Endothelial cell of umbilical vein (primary cell): Measurements from ENCODE around the gene SNN. TPM values are rescaled to one million over a fixed set of nuclear protein-coding genes. Genes with fewer than 3 reads are reported as not detected.

Experiments used
- BruUV-seq: library from RNA; stranded (reverse); fragments of 400-500 nt; replicated peaks from 2 replicates; lab custom pipeline; 2021; lab: Mats Ljungman, UMichigan
- CTCF ChIA-PET: fragments of 300-600, 350-600 bp; sonication (Branson Sonifier 250); formaldehyde crosslinking; loops from one replicate; lab custom pipeline; 2021; ENCODE audit warnings: antibody characterized with exemption, inconsistent platforms; lab: Charles Lee
- POLR2A ChIA-PET: fragments of 300-600, 350-600 bp; sonication (Branson Sonifier 250); formaldehyde crosslinking; loops from one replicate; lab custom pipeline; 2021; ENCODE audit warnings: antibody characterized with exemption, inconsistent platforms; lab: Charles Lee
- DNase-seq: peaks from one replicate; pipeline ENCODE4 v3.0.0-alpha.2; 2011; ENCODE audit warnings: low read depth, low spot score
- FAIRE-seq: peaks from 2 replicates; lab custom pipeline; 2011; peaks lifted over from hg19 to GRCh38; lab: Jason Lieb, UNC
- H2AFZ ChIP-seq: 2 replicates; pipeline ENCODE4 v1.6.0; 2012; ENCODE audit warnings: low read depth, low read length, control low read depth, inconsistent platforms
- H3K27ac ChIP-seq: 2 replicates; pipeline ENCODE4 v1.5.1; 2011; ENCODE audit warnings: low read depth, mild to moderate bottlenecking, control low read depth, low read length, moderate library complexity; ENCODE audit not compliant: insufficient read depth
- H3K27me3 ChIP-seq, 2 experiments: 2 replicates each; pipeline versions ENCODE4 v1.6.0 to v1.6.1; 2011; ENCODE audit warnings: low read length in 2 of 2, mixed read lengths in 1 of 2; ENCODE audit not compliant: control insufficient read depth in 2 of 2, insufficient read depth in 2 of 2
- H3K36me3 ChIP-seq, 2 experiments: 2 replicates in 1 of 2; 3 replicates in 1 of 2; pipeline ENCODE4 v1.5.1; 2011; ENCODE audit warnings: low read length in 2 of 2, mild to moderate bottlenecking in 1 of 2, moderate library complexity in 1 of 2; ENCODE audit not compliant: control insufficient read depth in 2 of 2, insufficient read depth in 2 of 2; ENCODE audit errors: extremely low read depth in 1 of 2
- H3K4me1 ChIP-seq: 3 replicates; pipeline ENCODE4 v1.5.1; 2011; ENCODE audit warnings: mild to moderate bottlenecking, low read length; ENCODE audit not compliant: control insufficient read depth, insufficient read depth; ENCODE audit errors: extremely low read depth
- H3K4me2 ChIP-seq: 2 replicates; pipeline ENCODE4 v1.6.1; 2011; ENCODE audit warnings: low read length, control low read depth, mixed read lengths; ENCODE audit not compliant: insufficient read depth
- H3K4me3 ChIP-seq, 3 experiments: fragments of 200-600 bp in 1 of 3; sonication (generic), shearing (Covaris generic) in 1 of 3; replicated peaks in 1 of 3; 2 replicates each; pipeline ENCODE4 v1.5.1; 2011 to 2016; ENCODE audit warnings: control low read depth in 3 of 3, low read length in 3 of 3, mild to moderate bottlenecking in 2 of 3, inconsistent platforms in 1 of 3, low read depth in 1 of 3, moderate library complexity in 1 of 3; ENCODE audit not compliant: insufficient read depth in 1 of 3
- H3K79me2 ChIP-seq: 2 replicates; pipeline ENCODE4 v1.6.0; 2012; ENCODE audit warnings: low read length, inconsistent platforms; ENCODE audit not compliant: control insufficient read depth, insufficient read depth
- H3K9ac ChIP-seq: replicated peaks from 2 replicates; pipeline ENCODE3; 2011; ENCODE audit warnings: low read length, control low read depth; ENCODE audit not compliant: insufficient read depth; ENCODE audit errors: extremely low read depth
- H3K9me1 ChIP-seq: replicated peaks from 3 replicates; pipeline ENCODE4 v1.6.0; 2011; ENCODE audit warnings: mild to moderate bottlenecking, low read length; ENCODE audit not compliant: control insufficient read depth, insufficient read depth; ENCODE audit errors: extremely low read depth
- H3K9me3 ChIP-seq: replicated peaks from 2 replicates; pipeline ENCODE4 v1.5.1; 2012; ENCODE audit warnings: low read length, inconsistent platforms; ENCODE audit not compliant: control insufficient read depth, insufficient read depth
- H4K20me1 ChIP-seq: replicated peaks from 2 replicates; pipeline ENCODE3; 2011; ENCODE audit warnings: mild to moderate bottlenecking, low read length; ENCODE audit not compliant: control insufficient read depth, insufficient read depth; ENCODE audit errors: extremely low read depth
- EZH2 ChIP-seq: IDR thresholded peaks from 2 replicates; pipeline ENCODE4 v1.6.1; 2012; ENCODE audit warnings: borderline replicate concordance, low read depth, mild to moderate bottlenecking, moderate library complexity, low read length, inconsistent platforms; ENCODE audit not compliant: severe bottlenecking
- FOS ChIP-seq: IDR thresholded peaks from 2 replicates; pipeline ENCODE4 v1.6.1; 2011; ENCODE audit warnings: mild to moderate bottlenecking, low read length, moderate library complexity, borderline replicate concordance; ENCODE audit not compliant: insufficient read depth
- GATA2 ChIP-seq: IDR thresholded peaks from 2 replicates; pipeline ENCODE4 v1.7.0; 2011; ENCODE audit warnings: low read depth, mild to moderate bottlenecking, moderate library complexity, mixed read lengths, low read length; ENCODE audit not compliant: insufficient read length, insufficient read depth
- JUN ChIP-seq: IDR thresholded peaks from 2 replicates; pipeline ENCODE4 v1.6.1; 2011; ENCODE audit warnings: borderline replicate concordance, low read depth; ENCODE audit not compliant: insufficient read length, insufficient read depth
- MYC ChIP-seq: IDR thresholded peaks from one replicate; pipeline ENCODE4 v1.6.1; 2011; ENCODE audit warnings: mild to moderate bottlenecking, low read depth, low read length
- POLR2A ChIP-seq: IDR thresholded peaks from 2 replicates; pipeline ENCODE4 v1.6.1; 2012; ENCODE audit warnings: low read depth, mild to moderate bottlenecking, control low read depth, low read length
- POLR2AphosphoS5 ChIP-seq: IDR thresholded peaks from 2 replicates; pipeline ENCODE4 v1.6.1; 2012; ENCODE audit warnings: low read depth, mild to moderate bottlenecking, control low read depth, low read length, moderate library complexity; ENCODE audit not compliant: insufficient read depth
- dilution Hi-C: fragments of 300-500 bp; cut with MboI; formaldehyde crosslinking; loops from one replicate; pipeline ENCODE4 v1.15.0; 2019; ENCODE audit warnings: low sequenced_read_pairs; ENCODE audit not compliant: extremely low pct_ligation_motif_present
- intact Hi-C: fragments of 100-400 bp; cut with micrococcal nuclease; formaldehyde crosslinking; loops from one replicate; pipeline ENCODE4 v1.10.0; 2022
- polyA plus RNA-seq, 4 experiments: library from polyadenylated mRNA; depleted of rRNA in 3 of 4; stranded (reverse) in 3 of 4; unstranded in 1 of 4; fragments of >200 nt; gene quantifications; 2 replicates each; pipeline versions ENCODE4 v1.2.1 to v1.2.3, GENCODE V29; 2011 to 2012; ENCODE audit warnings: missing spikeins in 1 of 4
- total RNA-seq: library from RNA; stranded (reverse); gene quantifications from 2 replicates; pipeline ENCODE4 v1.2.3, GENCODE V29; 2021
- TF ChIP-seq, protein P1 (sequence below), 2 donors: IDR thresholded peaks; 1 replicate in 1 of 2; 2 replicates in 1 of 2; pipeline ENCODE4 v1.5.1; 2011; ENCODE audit warnings: low read length in 2 of 2, mild to moderate bottlenecking in 2 of 2, moderate library complexity in 2 of 2, control low read depth in 1 of 2, inconsistent platforms in 1 of 2, low read depth in 1 of 2; ENCODE audit not compliant: insufficient read depth in 1 of 2; ENCODE audit errors: extremely low read depth in 1 of 2
- TF ChIP-seq, protein P2 (sequence below): IDR thresholded peaks from 2 replicates; pipeline ENCODE4 v1.6.1; 2011; ENCODE audit not compliant: insufficient read depth, insufficient read length

Gene SNN
- total and polyA plus RNA-seq, 2 donors (not counting 3 experiments of a cell fraction or from before 2014, with no cell fraction given) = 17.7 to 24.1 TPM

DNA sequence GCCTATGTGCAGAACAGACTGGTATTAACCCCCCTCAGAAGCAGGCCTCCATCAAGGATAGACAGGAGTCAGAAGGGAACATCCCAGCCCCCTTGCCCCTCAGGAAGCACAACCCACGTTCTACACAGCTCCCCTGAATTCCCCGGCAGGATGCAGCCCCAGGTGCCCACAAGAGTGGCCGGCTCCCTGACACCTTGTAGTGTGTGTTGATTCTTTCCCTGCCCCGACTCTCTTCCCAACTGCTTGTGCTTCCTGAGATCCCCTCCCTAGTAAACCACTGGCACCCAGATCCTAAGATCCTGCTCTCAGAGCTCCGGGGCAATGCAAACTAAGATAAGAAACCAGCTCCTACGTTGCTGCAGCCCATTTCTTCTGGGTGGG, 46.7 kb upstream of the SNN start:
- no peaks in the 10 kb centered on the region for H4K20me1 ChIP-seq
- no peak for DNase-seq
- no TSS peak for BruUV-seq
- H3K36me3 ChIP-seq = no peaks in the 10 kb centered on the region
- no peak overlapping the region for H3K4me3 ChIP-seq
- no peaks in the 10 kb centered on the region for H3K27me3 ChIP-seq
- no peaks in the 10 kb centered on the region for H3K9me1 ChIP-seq
- TF ChIP-seq GATA2 (no peak), EZH2 (no peak), POLR2AphosphoS5 (no peak), MYC (no peak), JUN (no peak), FOS (no peak), POLR2A (no peak)
- TF ChIP-seq, protein P1, sequence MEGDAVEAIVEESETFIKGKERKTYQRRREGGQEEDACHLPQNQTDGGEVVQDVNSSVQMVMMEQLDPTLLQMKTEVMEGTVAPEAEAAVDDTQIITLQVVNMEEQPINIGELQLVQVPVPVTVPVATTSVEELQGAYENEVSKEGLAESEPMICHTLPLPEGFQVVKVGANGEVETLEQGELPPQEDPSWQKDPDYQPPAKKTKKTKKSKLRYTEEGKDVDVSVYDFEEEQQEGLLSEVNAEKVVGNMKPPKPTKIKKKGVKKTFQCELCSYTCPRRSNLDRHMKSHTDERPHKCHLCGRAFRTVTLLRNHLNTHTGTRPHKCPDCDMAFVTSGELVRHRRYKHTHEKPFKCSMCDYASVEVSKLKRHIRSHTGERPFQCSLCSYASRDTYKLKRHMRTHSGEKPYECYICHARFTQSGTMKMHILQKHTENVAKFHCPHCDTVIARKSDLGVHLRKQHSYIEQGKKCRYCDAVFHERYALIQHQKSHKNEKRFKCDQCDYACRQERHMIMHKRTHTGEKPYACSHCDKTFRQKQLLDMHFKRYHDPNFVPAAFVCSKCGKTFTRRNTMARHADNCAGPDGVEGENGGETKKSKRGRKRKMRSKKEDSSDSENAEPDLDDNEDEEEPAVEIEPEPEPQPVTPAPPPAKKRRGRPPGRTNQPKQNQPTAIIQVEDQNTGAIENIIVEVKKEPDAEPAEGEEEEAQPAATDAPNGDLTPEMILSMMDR (IDR thresholded peaks at IDR 0.05; ENCODE audit: extremely low read depth in 1 of 2, insufficient read depth in 1 of 2, low read depth in 1 of 2, low read length in 2 of 2) = no peak
- TF ChIP-seq, protein P2, sequence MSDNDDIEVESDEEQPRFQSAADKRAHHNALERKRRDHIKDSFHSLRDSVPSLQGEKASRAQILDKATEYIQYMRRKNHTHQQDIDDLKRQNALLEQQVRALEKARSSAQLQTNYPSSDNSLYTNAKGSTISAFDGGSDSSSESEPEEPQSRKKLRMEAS = no peak
- H3K4me2 ChIP-seq = no peak overlapping the region
- dilution Hi-C loops (no loop called here), intact Hi-C loops (no loop called here)
- H3K9me3 ChIP-seq = no peaks in the 10 kb centered on the region
- FAIRE-seq = no peak
- H3K79me2 ChIP-seq = no peaks in the 10 kb centered on the region
- H3K27ac ChIP-seq = no peak overlapping the region
- H2AFZ ChIP-seq = peak overlapping the region; percentile 75
- H3K9ac ChIP-seq = no peak overlapping the region
- H3K4me1 ChIP-seq = no peaks in the 10 kb centered on the region
- ChIA-PET CTCF (interaction anchor here (1.0 kb wide), 1 partner anchor 226 kb away, joined by 3 read pairs; no protein-coding TSS in a partner anchor), POLR2A (no interaction called here)
